ENCODE data around the gene NIPAL3.
"Not testable (repeated sequence)": the region's sequence is repeated elsewhere in the genome, so short reads cannot be mapped to it uniquely, and the experiment has no call there.

The NIPAL3 gene

DNA sequence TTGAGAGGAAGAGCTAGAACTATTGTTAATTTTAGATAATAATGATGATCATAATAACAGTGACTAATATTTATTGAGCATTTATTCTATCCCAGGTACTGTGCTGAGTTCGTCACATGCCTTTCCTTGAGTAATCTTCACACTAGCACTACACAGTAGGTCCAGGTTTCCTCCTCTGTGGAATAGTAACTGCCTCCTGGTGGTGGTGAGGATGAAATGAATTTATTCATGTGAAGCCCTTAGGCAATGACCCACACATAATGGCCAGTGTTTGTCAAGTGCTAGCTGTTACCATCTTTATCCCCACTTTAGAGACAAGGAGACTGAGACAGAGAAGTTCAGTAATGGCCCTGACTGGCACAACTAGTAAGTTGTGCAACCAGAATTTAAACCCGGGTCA is 5.9 kb downstream of the NIPAL3 start:
- no peak for DNase-seq (ENCODE audit: low read depth in 2 of 2, low spot score in 1 of 2)

DNA sequence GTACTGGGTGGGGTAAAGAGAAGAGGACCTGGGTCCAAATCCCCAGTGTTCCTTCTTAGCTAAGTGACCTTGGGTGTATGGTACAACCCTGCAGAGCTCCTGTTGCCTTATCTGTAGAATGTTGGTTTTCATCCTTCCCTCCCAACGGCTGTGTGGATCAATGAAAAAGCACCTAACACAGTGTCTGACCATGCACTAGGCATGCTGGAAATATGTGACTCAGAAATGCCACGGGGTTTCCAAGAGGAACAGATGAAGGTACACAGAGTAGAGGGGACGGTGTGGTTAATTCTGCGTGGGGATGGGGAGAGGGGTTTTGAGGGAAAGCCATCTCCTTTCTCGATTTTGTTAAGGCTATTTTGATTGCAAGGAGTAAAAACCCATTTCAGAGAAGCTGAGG is 8.6 kb downstream of the NIPAL3 start:
- DNase-seq (ENCODE audit: low read depth in 2 of 2, low spot score in 1 of 2) = no peak

DNA sequence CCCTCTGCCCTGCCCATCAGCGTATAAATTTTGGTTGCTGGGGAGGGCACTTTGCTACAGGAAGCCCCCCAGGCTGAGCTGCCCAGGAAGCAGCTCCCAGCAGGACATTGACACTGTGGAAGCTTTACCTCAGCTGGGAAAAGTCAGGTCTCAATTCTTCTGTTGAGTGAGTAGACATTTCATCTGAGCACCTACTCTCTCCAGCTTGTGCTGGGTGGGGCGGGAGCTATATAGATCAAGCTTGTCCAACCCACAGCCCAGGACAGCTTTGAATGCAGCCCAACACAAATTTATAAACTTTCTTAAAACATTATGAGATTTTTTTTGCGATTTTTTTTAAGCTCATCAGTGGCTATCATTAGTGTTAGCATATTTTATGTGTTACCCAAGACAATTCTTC is 9.4 kb downstream of the NIPAL3 start:
- no peak for DNase-seq (ENCODE audit: low read depth in 2 of 2, low spot score in 1 of 2)

DNA sequence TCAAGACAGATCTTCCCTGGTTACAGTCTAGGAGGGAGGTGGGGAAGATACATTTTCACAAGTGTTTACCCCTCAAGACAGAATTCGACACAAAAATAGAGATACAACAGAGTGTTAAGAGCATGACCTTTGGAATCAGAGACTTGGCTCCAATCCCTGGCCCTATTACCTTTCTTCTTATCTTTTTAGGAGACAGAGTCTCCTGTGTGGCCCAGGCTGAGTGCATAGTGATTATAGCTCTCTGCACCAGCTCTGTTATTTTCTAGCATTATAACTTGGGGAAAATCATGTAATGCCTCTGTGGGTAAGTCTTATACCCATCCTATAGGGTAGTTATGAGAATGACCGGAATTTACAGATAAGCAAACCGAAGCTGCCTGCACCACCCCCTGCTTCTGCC is 9.8 kb downstream of the NIPAL3 start:
- DNase-seq (ENCODE audit: low read depth in 2 of 2, low spot score in 1 of 2) = no peak

DNA sequence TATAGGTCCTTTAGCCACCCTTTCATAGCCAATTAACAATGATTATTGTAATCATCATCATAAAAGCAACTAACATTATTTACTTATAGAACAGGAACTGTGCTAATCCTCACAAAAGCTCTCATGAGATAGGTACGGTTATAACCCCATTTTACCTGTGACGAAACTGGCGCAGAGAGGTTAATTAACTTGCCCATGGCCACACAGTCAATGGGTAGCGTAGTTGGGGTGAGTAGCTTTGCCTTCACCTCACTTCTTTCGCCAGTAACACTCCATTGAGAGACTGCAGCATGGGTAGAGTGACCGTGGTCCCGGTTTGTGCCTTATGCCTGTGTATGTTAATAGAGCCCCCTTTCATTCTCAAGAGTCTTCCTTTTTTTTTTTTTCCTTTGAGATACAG is 10.3 kb downstream of the NIPAL3 start:
- DNase-seq (ENCODE audit: low read depth in 2 of 2, low spot score in 1 of 2) = no peak

DNA sequence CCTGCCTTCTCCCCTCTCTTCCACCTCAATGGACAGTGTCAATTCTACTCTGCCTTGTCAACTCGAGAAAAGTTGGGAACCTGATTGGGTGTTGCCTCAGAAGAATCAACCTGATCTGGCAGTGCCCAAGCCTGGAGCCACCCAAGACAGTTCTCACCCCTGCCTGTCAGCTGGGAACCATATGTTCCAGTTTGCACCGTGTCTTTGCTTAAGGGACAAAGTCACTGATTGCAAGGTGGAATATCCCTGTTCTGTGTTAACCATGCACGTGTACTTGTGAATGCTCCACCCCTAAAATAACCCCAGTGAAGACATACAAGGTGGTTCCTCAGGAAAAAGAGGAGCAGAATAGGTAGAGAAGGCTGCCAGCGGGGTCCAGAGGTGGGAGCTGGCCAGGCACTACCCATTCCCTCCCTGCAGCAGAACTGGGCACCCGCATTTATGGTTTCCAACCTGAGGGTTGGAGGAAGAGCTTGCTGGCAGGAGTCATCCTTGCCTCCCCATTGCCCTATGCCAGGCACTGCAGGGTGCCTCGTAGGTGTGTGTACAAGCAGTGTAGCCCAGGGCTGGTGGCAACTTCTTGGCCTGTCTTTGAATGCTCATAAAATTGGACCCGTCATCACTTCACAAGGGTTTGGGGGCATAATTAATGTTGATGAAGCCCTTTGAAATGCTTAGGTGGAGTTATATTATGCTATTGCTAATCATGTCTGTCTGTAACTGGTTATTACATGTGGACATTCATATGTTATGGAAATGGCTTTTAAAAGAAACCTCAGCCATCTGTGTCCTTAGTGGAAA is 11.3 kb downstream of the NIPAL3 start:
- DNase-seq (ENCODE audit: low read depth in 2 of 2, low spot score in 1 of 2) = no peak

DNA sequence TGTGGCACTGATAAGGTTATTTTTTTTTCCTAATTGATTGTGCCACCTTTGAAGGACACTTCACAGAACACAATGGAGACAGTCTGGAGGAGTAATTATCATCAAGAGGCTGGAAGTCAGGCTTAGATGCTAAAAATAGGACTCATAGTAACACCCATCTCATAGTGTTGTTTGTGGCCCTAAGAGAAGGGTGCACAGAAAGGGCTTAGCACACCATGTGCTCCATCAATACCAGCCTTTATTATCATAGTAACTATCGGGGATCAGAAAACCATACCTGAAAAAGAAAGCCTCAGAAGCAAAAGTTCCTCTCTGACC is 11.9 kb downstream of the NIPAL3 start:
- DNase-seq (ENCODE audit: low read depth in 2 of 2, low spot score in 1 of 2) = no peak

DNA sequence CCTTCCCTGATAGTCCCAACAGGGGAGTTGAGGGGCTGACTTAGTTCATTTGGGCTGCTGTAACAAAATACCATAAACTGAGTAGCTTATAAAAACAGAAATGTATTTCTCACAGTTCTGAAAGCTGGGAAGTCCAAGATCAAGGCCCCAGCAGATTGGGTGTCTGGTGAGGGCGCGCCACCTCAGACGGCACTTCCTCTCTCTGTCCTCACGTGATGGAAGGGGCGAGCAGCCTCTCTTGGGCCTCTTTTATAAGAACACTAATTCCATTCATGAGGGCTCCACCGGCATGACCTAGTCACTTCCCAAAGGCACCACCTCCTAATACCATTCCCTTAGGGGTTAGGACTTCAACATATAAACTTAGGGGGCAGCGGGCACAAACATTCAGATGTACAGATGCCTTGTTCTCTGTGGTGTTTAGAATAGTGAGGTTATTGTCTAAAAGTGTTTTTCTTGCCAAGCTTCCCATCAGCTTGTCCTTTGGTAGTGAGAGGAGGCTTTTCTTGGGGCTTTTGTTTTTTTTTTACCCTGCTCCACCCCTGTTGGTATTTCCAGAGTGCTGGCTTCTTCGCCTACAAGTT is 20.3 kb downstream of the NIPAL3 start:
- DNase-seq (ENCODE audit: low read depth in 2 of 2, low spot score in 1 of 2) = no peak

DNA sequence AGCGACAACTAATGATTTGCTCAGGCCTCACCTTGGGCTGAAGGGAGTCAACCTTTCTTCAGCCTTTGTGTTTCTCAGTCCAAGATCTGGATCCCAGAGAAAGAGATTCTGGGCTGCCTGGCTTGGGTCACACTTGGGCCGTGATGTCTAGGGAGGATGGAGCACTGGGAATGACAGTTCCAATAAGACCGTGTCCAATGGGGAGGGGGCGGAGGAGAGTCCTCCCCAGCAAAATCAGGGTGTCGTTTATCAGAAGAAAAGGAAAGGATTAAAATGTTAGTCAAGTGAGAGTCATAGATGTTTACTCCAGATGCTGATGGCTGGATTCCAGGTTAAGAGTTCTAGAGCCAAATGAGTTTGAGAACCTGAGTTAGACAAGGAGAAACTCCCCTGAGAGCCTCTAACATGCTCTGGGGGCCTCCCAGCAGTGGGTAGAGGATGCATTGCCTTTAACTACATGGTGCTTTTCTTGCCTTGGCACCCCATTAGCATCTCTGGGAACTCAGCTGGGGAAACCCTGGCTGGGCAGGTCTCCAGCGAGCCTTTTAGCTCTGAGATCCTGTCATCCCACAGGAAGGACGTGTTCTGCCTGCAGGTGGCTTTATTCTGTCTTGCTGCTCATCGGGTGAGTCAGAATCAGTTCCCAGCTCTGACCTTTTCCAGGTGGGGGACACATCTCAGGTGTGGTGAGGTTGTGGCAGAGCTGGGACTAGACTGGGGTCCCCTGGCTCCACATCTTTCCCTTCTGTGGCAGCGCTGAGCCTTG is 22.2 kb downstream of the NIPAL3 start:
- no peak for DNase-seq (ENCODE audit: low read depth in 2 of 2, low spot score in 1 of 2)

DNA sequence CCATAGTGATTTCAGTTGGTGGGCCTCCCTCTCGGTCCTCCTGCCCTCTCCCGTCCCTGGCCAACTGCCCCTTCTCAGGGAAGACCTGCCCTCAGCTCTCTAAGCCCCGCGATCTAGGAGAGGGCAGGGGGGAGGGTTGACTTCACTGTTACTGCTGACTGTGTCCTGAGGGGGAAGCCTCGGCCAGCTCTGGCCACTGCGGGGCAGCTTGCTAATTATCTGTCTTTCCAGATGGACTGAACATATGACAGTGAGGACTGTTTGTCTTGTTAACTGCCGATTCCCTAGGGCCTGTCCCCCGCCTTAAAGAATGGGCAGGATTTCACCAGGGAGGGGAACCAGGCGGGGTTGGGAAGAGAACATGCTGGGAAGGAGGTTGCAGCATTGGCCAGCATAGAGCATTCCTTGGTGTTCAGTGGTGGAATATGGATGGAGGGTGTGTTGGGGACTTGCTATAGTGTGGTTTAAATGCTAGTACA is 22.9 kb downstream of the NIPAL3 start:
- no peak for DNase-seq (ENCODE audit: low read depth in 2 of 2, low spot score in 1 of 2)

DNA sequence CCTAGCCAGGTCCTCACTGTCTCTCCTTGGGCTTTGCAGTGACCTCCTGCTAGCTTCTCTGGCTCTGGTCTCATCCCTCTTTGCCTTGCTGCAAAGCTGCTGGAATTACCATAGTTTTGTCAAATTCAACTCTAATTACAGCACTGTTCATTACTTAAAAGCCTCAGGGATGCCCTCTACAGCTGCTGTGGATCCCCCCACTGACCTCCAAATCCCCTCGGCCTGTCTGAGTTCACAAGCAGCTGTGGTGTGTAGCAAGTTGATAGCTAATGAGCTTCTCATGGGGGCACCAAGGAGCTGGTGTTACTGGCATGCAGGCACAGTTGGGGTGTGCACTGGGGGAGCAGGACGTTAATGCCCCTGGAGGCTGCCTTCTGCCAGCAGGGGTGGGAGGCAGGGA is 24.8 kb downstream of the NIPAL3 start:
- DNase-seq (ENCODE audit: low read depth in 2 of 2, low spot score in 1 of 2) = no peak

DNA sequence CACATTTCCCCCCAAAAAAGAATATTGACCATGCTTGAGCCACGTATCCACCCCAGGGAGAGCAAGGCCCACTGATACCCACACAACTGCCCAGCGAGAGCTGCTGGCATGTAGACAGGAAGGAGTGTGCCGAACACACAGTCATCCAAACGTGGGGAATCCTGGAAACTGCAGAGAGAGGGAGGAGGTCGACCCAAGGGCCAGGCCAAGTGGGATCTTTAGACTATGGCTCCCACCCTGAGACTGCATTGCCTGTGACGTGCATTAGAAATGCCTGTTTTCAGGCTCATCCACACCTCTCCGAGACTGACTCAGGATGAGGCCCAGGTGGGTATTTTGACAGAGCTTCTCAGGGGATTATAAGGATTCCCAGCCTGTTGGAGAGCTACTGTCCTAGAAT is 25.9 kb downstream of the NIPAL3 start:
- DNase-seq (ENCODE audit: low read depth in 2 of 2, low spot score in 1 of 2) = no peak

DNA sequence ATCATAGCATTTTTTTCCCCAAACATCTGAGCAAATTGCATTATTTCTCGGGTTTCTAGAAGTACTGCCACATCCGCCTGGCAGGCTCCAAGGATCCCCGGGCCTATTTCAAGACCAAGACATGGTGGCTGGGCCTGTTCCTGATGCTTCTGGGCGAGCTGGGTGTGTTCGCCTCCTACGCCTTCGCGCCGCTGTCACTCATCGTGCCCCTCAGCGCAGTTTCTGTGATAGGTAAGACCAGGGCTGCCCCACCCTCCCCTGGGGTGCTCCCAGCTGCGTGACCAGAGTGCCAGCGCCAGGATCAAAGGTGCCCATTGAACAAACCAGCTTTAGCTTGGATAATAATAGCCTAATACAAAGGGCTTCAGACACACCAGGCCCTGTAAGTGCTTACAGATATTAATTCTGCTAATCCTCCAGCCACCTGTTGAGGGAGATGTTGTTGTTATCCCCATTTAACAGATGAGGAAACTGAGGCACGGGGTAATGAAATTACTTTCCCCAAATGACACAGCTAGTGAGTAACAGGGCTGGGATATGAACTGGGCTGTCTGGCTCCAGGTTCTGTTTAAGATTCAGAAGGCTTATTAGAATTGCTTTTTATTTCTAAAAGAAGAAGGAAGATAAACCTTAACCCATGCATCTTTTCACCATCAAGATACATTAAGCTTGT is 26.5 kb downstream of the NIPAL3 start:
- DNase-seq (ENCODE audit: low read depth in 2 of 2, low spot score in 1 of 2) = no peak

DNA sequence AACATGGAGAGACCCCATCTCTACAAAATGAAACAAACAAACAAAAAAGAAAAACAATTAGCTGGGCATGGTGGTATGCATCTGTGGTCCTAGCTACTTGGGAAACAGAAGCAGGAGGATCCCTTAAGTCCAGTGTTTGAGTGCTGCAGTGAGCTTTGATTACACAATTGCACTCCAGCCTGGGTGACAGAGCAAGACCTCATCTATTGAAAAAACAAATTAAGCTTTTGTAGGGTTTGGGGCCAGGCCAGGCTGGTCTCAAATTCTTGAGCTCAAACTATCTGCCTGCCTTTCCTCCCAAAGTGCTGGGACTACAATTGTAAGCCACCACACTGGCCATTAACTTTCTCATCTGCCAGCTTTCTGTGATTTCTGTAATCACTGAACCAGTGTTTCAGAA is 27.2 kb downstream of the NIPAL3 start:
- no peak for DNase-seq (ENCODE audit: low read depth in 2 of 2, low spot score in 1 of 2)

DNA sequence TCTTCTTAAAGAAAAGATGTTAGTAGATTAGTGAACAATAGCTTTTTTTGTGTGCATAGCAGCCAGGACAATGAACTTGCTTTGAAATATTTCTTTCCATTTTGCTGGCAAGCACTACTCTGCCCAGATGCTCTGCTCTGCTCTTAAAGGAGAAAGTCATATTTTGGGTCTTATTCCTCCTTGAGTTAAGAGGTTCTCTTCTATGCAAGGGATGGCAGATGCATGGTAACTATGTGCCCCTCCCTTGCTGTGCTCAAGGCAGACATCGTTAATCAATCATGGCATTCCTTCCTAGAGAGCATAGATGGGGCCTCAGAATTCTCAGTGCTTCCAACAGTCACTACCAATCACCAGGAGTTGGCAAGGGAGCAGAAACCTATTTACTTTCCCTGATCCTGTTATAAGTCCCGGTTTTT is 27.6 kb downstream of the NIPAL3 start:
- DNase-seq (ENCODE audit: low read depth in 2 of 2, low spot score in 1 of 2) = no peak

DNA sequence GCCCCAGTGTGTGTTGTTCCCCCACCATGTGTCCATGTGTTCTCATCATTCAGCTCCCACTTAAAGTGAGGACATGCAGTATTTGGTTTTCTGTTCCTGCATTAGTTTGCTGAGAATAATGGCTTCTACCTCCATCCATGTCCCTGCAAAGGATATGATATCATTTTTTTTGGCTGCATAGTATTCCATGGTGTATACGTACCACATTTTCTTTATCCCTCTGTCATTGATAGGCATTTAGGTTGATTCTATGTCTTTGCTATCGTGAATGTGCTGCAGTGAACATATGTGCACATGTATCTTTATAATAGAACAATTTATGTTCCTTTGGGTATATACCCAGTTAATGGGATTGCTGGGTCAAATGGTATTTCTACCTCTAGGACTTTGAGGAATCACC is 30.8 kb downstream of the NIPAL3 start:
- not testable (repeated sequence) for DNase-seq (ENCODE audit: low read depth in 2 of 2, low spot score in 1 of 2)

DNA sequence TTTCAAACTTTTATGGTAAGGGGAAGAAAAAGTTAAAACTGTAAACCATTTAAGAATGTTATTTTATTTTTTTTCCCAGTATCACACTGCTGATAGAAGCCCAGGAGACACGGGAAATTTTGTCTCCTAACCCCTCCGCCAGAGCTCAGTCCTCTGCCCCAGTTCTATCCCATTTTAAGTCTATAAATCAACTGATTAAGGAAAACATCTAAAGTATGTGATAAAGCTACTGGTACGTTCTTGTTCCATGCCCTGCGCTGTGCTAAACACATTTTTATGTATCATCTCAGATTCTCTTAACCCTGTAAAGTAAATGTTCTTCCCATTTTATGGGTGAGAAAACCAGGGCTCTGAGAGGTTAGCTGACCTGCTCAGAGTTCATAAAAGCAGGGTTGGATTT is 34.7 kb downstream of the NIPAL3 start:
- no peak for DNase-seq (ENCODE audit: low read depth in 2 of 2, low spot score in 1 of 2)

DNA sequence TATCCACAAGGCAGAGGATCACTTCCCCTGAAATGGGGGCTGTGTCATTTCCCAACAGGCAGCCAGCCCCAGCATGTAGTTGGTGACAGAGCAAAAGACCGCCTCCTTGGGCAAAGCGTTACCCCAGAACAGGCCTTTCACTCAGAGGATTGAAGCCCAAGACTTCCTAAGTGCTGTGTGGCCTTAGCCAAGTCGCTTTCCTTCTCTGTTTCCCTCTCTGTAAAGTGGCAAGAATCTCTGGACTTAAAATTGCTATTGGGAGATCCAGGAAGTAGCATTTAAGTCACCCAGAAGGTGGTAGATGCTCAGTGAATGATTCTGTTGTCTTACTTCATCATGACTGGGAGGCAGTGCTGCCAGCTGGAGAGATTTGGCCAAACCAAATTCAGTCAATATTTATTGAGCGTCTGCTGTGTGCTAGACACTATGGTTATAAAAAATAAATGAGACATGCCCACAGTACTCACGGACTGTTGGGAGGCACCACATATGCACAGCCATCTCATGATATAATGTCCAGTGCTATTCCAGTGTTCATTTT is 35.3 kb downstream of the NIPAL3 start:
- no peak for DNase-seq (ENCODE audit: low read depth in 2 of 2, low spot score in 1 of 2)

DNA sequence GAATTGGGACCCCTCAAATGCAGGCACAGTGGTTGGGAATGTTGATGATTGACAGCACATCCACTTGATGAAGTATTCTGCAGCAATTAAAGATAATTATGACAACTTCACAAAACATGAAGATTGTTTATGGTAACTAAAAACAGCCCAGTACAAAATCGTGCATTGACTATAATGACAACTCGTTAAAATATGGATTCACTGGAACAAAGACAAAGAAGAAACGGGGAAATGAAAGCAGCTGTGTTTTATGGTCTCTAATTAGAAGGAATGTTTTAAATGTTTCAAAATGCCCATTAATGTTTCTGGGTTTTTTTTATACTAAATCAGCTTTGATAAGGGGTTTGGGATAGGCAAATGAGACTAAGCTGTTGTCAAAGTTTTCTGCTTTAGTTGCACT is 36.1 kb downstream of the NIPAL3 start:
- no peak for DNase-seq (ENCODE audit: low read depth in 2 of 2, low spot score in 1 of 2)

DNA sequence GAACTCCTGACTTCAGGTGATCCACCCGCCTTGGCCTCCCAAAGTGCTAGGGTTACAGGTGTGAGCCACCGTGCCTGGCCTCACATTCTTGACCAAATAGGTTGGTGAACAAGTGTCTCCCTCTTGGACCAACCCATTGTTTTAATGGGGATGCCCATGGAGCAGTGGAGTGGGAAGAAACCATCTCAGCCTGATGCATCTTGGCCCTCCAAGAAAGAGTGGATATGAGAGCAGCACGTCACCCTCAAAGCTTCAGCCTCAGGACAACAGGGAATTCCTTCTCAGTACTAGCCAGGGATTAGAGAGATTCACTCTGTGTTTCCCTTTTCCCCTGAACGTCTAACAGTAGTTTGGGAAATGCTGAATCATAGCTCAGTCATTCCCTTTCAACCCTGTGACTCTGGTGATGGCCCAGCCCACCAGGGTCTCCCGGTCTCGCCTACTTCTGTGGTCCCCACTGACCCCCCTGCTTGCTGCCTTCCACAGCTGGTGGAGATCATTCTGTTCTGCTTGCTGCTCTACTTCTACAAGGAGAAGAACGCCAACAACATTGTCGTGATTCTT is 37.4 kb downstream of the NIPAL3 start:
- DNase-seq (ENCODE audit: low read depth in 2 of 2, low spot score in 1 of 2) = no peak

DNA sequence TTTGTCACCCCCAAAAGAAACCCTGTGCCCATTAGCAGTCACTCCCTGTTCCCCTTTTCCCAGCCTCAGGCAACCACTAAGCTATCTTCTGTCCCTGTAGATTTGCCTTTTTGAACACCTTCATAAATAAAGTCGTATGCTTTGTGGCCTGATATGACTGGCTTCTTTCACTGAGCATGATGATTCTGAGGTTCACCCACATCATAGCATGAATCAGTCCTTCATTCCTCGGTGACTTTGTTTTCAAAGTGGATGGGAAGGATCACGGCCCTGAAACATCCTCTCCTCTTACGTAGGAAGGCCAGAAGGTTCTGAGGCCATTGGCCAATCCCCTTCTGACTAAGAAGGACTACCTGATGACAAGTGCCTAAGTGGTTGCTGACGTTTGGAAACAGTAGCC is 39.1 kb downstream of the NIPAL3 start:
- no peak for DNase-seq (ENCODE audit: low read depth in 2 of 2, low spot score in 1 of 2)

All from stimulated activated CD8-positive, alpha-beta memory T cell treated with anti-CD3 and anti-CD28 coated beads, Interleukin-4, amount 100 ng/mL, for 1 hour (primary cell).